ENCODE data around the gene LTBP3. TPM values are rescaled to one million over a fixed set of nuclear protein-coding genes. Genes with fewer than 3 reads are reported as not detected.
A peak's percentile ranks its signal among the peaks of the same experiment; 100 is the strongest.

The LTBP3 gene
- total and polyA plus RNA-seq, 2 of the 13 experiments (the other 11 are each of a cell fraction or from before 2014, with no cell fraction given) = 12.2 to 68.1 TPM

- TF ChIP-seq ZNF678 (CRISPR knock-in tag; IDR thresholded peaks at IDR 0.05) (no peak), FOXJ3 (CRISPR knock-in tag; IDR thresholded peaks at IDR 0.05; ENCODE audit: borderline replicate concordance) (no peak), AGO2 (optimal IDR thresholded peaks at IDR 0.05; ENCODE audit: low read depth, low read length) (no peak), POLR2AphosphoS5 (IDR thresholded peaks at IDR 0.05; ENCODE audit: low read depth, low read length) (peak; percentile 100), ZBTB49 (CRISPR knock-in tag; IDR thresholded peaks at IDR 0.05; ENCODE audit: borderline replicate concordance) (no peak), SP1 (IDR thresholded peaks at IDR 0.05) (no peak), SP1 (CRISPR knock-in tag; IDR thresholded peaks at IDR 0.05) (peak; percentile 81), ZBTB26 (CRISPR knock-in tag; IDR thresholded peaks at IDR 0.05; ENCODE audit: borderline replicate concordance) (peak; percentile 96), FUBP1 (CRISPR knock-in tag; IDR thresholded peaks at IDR 0.05; ENCODE audit: borderline replicate concordance) (no peak), TCF7 (IDR thresholded peaks at IDR 0.05; ENCODE audit: low read depth) (peak; percentile 46; the same call in 1 of the 2 replicates), CSRNP1 (CRISPR knock-in tag; IDR thresholded peaks at IDR 0.05) (0 out of 2 replicates have a peak, but pooled peaks have one; percentile 39), ZNF263 (CRISPR knock-in tag; IDR thresholded peaks at IDR 0.05) (no peak), USF2 (IDR thresholded peaks at IDR 0.05; ENCODE audit: low read depth, low read length) (no peak), USF2 (CRISPR knock-in tag; IDR thresholded peaks at IDR 0.05; ENCODE audit: borderline replicate concordance) (peak; percentile 29; the same call in 1 of the 2 replicates), ATF5 (CRISPR knock-in tag; IDR thresholded peaks at IDR 0.05; ENCODE audit: low read depth) (no peak)
Observed at GRCh38 chr11:65498977-65499712, 59.0 kb downstream of the LTBP3 start, which contains the start of gene MALAT1 (continued).
